OCI-LY1 (cell line): ENCODE measurements around the gene ANTXR1.

Source experiments
- H2AFZ ChIP-seq: fragments of 200-600 bp; sonication (generic), shearing (Covaris generic); 2 replicates; pipeline ENCODE4 v1.6.0; 2014; ENCODE audit warnings: antibody characterized with exemption, mild to moderate bottlenecking, low read length
- H3F3A ChIP-seq: fragments of 200-600 bp; sonication (generic), shearing (Covaris generic); 2 replicates; pipeline ENCODE4 v1.6.0; 2014; ENCODE audit warnings: mild to moderate bottlenecking, antibody characterized with exemption, low read length, moderate library complexity; ENCODE audit not compliant: insufficient read depth
- H3K27ac ChIP-seq: fragments of 200-600 bp; sonication (generic); 2 replicates; pipeline ENCODE4 v1.5.1; 2014; ENCODE audit warnings: low read length, mixed run types, mild to moderate bottlenecking, low read depth; ENCODE audit not compliant: poor library complexity, severe bottlenecking
- H3K27me3 ChIP-seq: fragments of 200-600 bp; sonication (generic); 2 replicates; pipeline ENCODE4 v1.6.0; 2014; ENCODE audit warnings: antibody characterized with exemption, mild to moderate bottlenecking, low read length, moderate library complexity; ENCODE audit not compliant: insufficient read depth
- H3K36me3 ChIP-seq: fragments of 200-600 bp; sonication (generic); 2 replicates; pipeline ENCODE4 v1.6.1; 2014; ENCODE audit warnings: mild to moderate bottlenecking, antibody characterized with exemption, low read length, moderate library complexity, mixed read lengths; ENCODE audit not compliant: insufficient read depth
- H3K4me1 ChIP-seq: fragments of 200-600 bp; sonication (generic); 2 replicates; pipeline ENCODE4 v1.5.1; 2014; ENCODE audit warnings: mild to moderate bottlenecking, low read length, moderate library complexity; ENCODE audit not compliant: insufficient read depth, severe bottlenecking
- H3K4me2 ChIP-seq: fragments of 200-600 bp; sonication (generic), shearing (Covaris generic); 2 replicates; pipeline ENCODE4 v1.6.1; 2014; ENCODE audit warnings: low read length
- H3K4me3 ChIP-seq: fragments of 200-600 bp; sonication (generic); 2 replicates; pipeline ENCODE4 v1.5.1; 2014; ENCODE audit warnings: low read length, low read depth, mild to moderate bottlenecking, mixed read lengths; ENCODE audit not compliant: poor library complexity, severe bottlenecking
- H3K79me2 ChIP-seq: fragments of 200-600 bp; shearing (Covaris generic); 2 replicates; pipeline ENCODE4 v1.6.1; 2016; ENCODE audit warnings: mixed run types, low read length, mixed read lengths; ENCODE audit not compliant: insufficient read depth
- H3K9ac ChIP-seq: fragments of 200-600 bp; sonication (generic), shearing (Covaris generic); 2 replicates; pipeline ENCODE4 v1.6.1; 2014; ENCODE audit warnings: mild to moderate bottlenecking, low read length, mixed read lengths
- H3K9me2 ChIP-seq: fragments of 200-600 bp; sonication (generic), shearing (Covaris generic); 2 replicates; pipeline ENCODE4 v1.6.1; 2014; ENCODE audit warnings: low read depth, mild to moderate bottlenecking, low read length, mixed read lengths
- H3K9me3 ChIP-seq: fragments of 200-600 bp; shearing (Covaris generic); 2 replicates; pipeline ENCODE4 v1.6.1; 2014; ENCODE audit warnings: low read length, mixed read lengths
- H4K20me1 ChIP-seq: fragments of 200-600 bp; sonication (generic), shearing (Covaris generic); 2 replicates; pipeline ENCODE4 v1.6.0; 2016; ENCODE audit warnings: mild to moderate bottlenecking, low read length; ENCODE audit not compliant: insufficient read depth
- CTCF ChIP-seq: fragments of 200-600 bp; sonication (generic), shearing (Covaris generic); IDR thresholded peaks from 2 replicates; pipeline ENCODE4 v1.5.1; 2017; ENCODE audit warnings: mild to moderate bottlenecking, antibody characterized with exemption, low read length, moderate library complexity, mixed read lengths
- EZH2 ChIP-seq: fragments of 200-600 bp; sonication (generic), shearing (Covaris generic); IDR thresholded peaks from 2 replicates; pipeline ENCODE4 v1.8.0; 2017; ENCODE audit warnings: borderline replicate concordance, mixed run types, mild to moderate bottlenecking, antibody characterized with exemption, low read length, moderate library complexity, mixed read lengths

ANTXR1 gene

GRCh38 chr2:69032336-69032735 lies 19.4 kb downstream of the ANTXR1 start:
- no peak overlapping the region for H2AFZ ChIP-seq
- no peak for TF ChIP-seq EZH2
- no peak for TF ChIP-seq CTCF
- H4K20me1 ChIP-seq = no peaks in the 10 kb centered on the region
- H3K4me1 ChIP-seq = no peaks in the 10 kb centered on the region
- H3K4me3 ChIP-seq = no peak overlapping the region
- H3K9ac ChIP-seq = no peak overlapping the region
- no peaks in the 10 kb centered on the region for H3K9me2 ChIP-seq
- H3K27me3 ChIP-seq = no peaks in the 10 kb centered on the region
- H3F3A ChIP-seq = no peaks in the 10 kb centered on the region
- H3K4me2 ChIP-seq = no peak overlapping the region
- H3K79me2 ChIP-seq = no peaks in the 10 kb centered on the region
- H3K9me3 ChIP-seq = no peaks in the 10 kb centered on the region
- no peaks in the 10 kb centered on the region for H3K36me3 ChIP-seq
- H3K27ac ChIP-seq = no peak overlapping the region

- H3K4me3 ChIP-seq = no peak overlapping the region
- no peaks in the 10 kb centered on the region for H3F3A ChIP-seq
- H4K20me1 ChIP-seq = no peaks in the 10 kb centered on the region
- no peak overlapping the region for H3K27ac ChIP-seq
- no peaks in the 10 kb centered on the region for H3K79me2 ChIP-seq
- H3K4me2 ChIP-seq = no peak overlapping the region
- H3K9ac ChIP-seq = no peak overlapping the region
- no peaks in the 10 kb centered on the region for H3K9me3 ChIP-seq
- no peaks in the 10 kb centered on the region for H3K9me2 ChIP-seq
- no peaks in the 10 kb centered on the region for H3K36me3 ChIP-seq
- no peak overlapping the region for H2AFZ ChIP-seq
- TF ChIP-seq EZH2 = no peak
- TF ChIP-seq CTCF = no peak
- no peaks in the 10 kb centered on the region for H3K27me3 ChIP-seq
- no peaks in the 10 kb centered on the region for H3K4me1 ChIP-seq
Measured at GRCh38 chr2:69033461-69034095, 20.6 kb downstream of the ANTXR1 start.

- Histone ChIP-seq H4K20me1 (no peaks in the 10 kb centered on the region), H3K27me3 (no peaks in the 10 kb centered on the region), H3K27ac (no peak overlapping the region), H3K9me2 (no peaks in the 10 kb centered on the region), H3K36me3 (no peaks in the 10 kb centered on the region), H3K79me2 (no peaks in the 10 kb centered on the region), H3K9me3 (no peaks in the 10 kb centered on the region), H3K4me1 (no peaks in the 10 kb centered on the region), H2AFZ (no peak overlapping the region), H3F3A (no peaks in the 10 kb centered on the region), H3K9ac (no peak overlapping the region), H3K4me3 (no peak overlapping the region), H3K4me2 (no peak overlapping the region)
- TF ChIP-seq CTCF (no peak), EZH2 (no peak)
Measured at GRCh38 chr2:69034122-69034521, 21.1 kb downstream of the ANTXR1 start.
